Cardiac septum (tissue), 1 donor: Measurements from ENCODE around the gene SSH3. TPM values are rescaled to one million over a fixed set of nuclear protein-coding genes. Genes with fewer than 3 reads are reported as not detected.

Experiments
- DNase-seq: peaks from one replicate; pipeline ENCODE4 v3.0.0-alpha.2; 2020; ENCODE audit warnings: low spot score
- intact Hi-C: fragments of 100-400 bp; cut with DNase I; formaldehyde crosslinking; loops from one replicate; pipeline ENCODE4 v1.14.0; 2022
- total RNA-seq: library from RNA; stranded (reverse); fragmentation: NEBNext Ultra II Directional; extraction: Animal tissue kit (Norgen Biotek cat#: 25700); gene quantifications from one replicate; pipeline ENCODE4 v1.2.1, GENCODE V29; 2021
- donor health status: DM: no; HTN: no; CAD: no.

The SSH3 gene
- total RNA-seq, 1 donor from 2014 or later = 22.3 TPM

GRCh38 chr11:67288452-67289225, 14.7 kb upstream of the SSH3 start:
- intact Hi-C loops = loop anchor here (2.0 kb wide), 2 partner anchors 22 to 28 kb away; partner anchors contain the start of gene GRK2

GRCh38 chr11:67289226-67289650, 14.1 kb upstream of the SSH3 start, which contains the start of gene ANKRD13D:
TSS of gene ANKRD13D (plus strand) at chr11:67289303. CDS start at chr11:67289461, 158 bp downstream.
- no peak for DNase-seq
- intact Hi-C loops = loop anchor here (2.0 kb wide), 2 partner anchors 22 to 28 kb away; partner anchors contain the start of gene GRK2

More at GRCh38 chr11:67288452-67289225, 14.7 kb upstream of the SSH3 start:
- peak; percentile 96 for DNase-seq

- DNase-seq = peak; percentile 86
- intact Hi-C loops = loop anchor here (2.0 kb wide), 2 partner anchors 23 to 27 kb away; partner anchors contain the start of gene GRK2
These were observed 13.5 kb upstream of the SSH3 start for GRCh38 chr11:67289651-67290479.

- intact Hi-C loops = no loop called here
- DNase-seq = peak; percentile 75
These were observed 12.5 kb upstream of the SSH3 start for GRCh38 chr11:67290801-67291200.

- intact Hi-C loops = no loop called here
- no peak for DNase-seq
These were observed 11.6 kb upstream of the SSH3 start for GRCh38 chr11:67291481-67292381.

- DNase-seq = no peak
- intact Hi-C loops = no loop called here
These were observed 10.7 kb upstream of the SSH3 start for GRCh38 chr11:67292671-67293070.

- intact Hi-C loops = no loop called here
- DNase-seq = no peak
These were observed 10.2 kb upstream of the SSH3 start for GRCh38 chr11:67293090-67293489.

GRCh38 chr11:67295846-67296245, 7.5 kb upstream of the SSH3 start:
- intact Hi-C loops = no loop called here
- no peak for DNase-seq

GRCh38 chr11:67298786-67299185, 4.5 kb upstream of the SSH3 start:
- intact Hi-C loops = no loop called here
- no peak for DNase-seq

GRCh38 chr11:67299471-67300191, 3.7 kb upstream of the SSH3 start:
- intact Hi-C loops = loop anchor here (5.0 kb wide), 1 partner anchor 32 kb away; the partner anchor contains the start of gene GRK2
- DNase-seq = peak; percentile 59

- intact Hi-C loops = loop anchor here (5.0 kb wide), 1 partner anchor 33 kb away; the partner anchor contains the start of gene GRK2
- peak; percentile 57 for DNase-seq
These were observed 3.0 kb upstream of the SSH3 start for GRCh38 chr11:67300256-67300755.

GRCh38 chr11:67300756-67301312, 2.5 kb upstream of the SSH3 start:
- intact Hi-C loops = loop anchor here (5.0 kb wide), 1 partner anchor 34 kb away; the partner anchor contains the start of gene GRK2
- DNase-seq = peak; percentile 63

GRCh38 chr11:67301313-67301921, 1.9 kb upstream of the SSH3 start:
- peak; percentile 69 for DNase-seq
- intact Hi-C loops = loop anchor here (5.0 kb wide), 1 partner anchor 34 kb away; the partner anchor contains the start of gene GRK2

GRCh38 chr11:67301951-67302516, 1.3 kb upstream of the SSH3 start:
- DNase-seq = peak; percentile 80
- intact Hi-C loops = loop anchor here (2.0 to 5.0 kb wide), 2 partner anchors 15 to 35 kb away; partner anchors contain the start of gene GRK2

GRCh38 chr11:67302571-67303131, 679 bp upstream of the SSH3 start:
- intact Hi-C loops = loop anchor here (2.0 to 5.0 kb wide), 2 partner anchors 14 to 35 kb away; partner anchors contain the start of gene GRK2
- DNase-seq = peak; percentile 78

- intact Hi-C loops = loop anchor here (2.0 to 5.0 kb wide), 2 partner anchors 13 to 37 kb away; partner anchors contain the start of gene GRK2
- DNase-seq = peak; percentile 80
These were observed 593 bp downstream of the SSH3 start for GRCh38 chr11:67303835-67304411.
